Activated CD8-positive, alpha-beta memory T cell treated with anti-CD3 and anti-CD28 coated beads for 48 hours (primary cell): Measurements from ENCODE around the gene OCEL1.
A peak's percentile ranks its signal among the peaks of the same experiment; 100 is the strongest.
"Not testable (repeated sequence)": the region's sequence is repeated elsewhere in the genome, so short reads cannot be mapped to it uniquely, and the experiment has no call there.

ENCODE experiments used
- DNase-seq, 3 experiments: peaks; one replicate each; pipeline ENCODE4 v3.0.0-alpha.2; 2020; ENCODE audit warnings: low read depth in 2 of 3, low spot score in 2 of 3

The OCEL1 gene, protein sequence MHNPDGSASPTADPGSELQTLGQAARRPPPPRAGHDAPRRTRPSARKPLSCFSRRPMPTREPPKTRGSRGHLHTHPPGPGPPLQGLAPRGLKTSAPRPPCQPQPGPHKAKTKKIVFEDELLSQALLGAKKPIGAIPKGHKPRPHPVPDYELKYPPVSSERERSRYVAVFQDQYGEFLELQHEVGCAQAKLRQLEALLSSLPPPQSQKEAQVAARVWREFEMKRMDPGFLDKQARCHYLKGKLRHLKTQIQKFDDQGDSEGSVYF

DNA sequence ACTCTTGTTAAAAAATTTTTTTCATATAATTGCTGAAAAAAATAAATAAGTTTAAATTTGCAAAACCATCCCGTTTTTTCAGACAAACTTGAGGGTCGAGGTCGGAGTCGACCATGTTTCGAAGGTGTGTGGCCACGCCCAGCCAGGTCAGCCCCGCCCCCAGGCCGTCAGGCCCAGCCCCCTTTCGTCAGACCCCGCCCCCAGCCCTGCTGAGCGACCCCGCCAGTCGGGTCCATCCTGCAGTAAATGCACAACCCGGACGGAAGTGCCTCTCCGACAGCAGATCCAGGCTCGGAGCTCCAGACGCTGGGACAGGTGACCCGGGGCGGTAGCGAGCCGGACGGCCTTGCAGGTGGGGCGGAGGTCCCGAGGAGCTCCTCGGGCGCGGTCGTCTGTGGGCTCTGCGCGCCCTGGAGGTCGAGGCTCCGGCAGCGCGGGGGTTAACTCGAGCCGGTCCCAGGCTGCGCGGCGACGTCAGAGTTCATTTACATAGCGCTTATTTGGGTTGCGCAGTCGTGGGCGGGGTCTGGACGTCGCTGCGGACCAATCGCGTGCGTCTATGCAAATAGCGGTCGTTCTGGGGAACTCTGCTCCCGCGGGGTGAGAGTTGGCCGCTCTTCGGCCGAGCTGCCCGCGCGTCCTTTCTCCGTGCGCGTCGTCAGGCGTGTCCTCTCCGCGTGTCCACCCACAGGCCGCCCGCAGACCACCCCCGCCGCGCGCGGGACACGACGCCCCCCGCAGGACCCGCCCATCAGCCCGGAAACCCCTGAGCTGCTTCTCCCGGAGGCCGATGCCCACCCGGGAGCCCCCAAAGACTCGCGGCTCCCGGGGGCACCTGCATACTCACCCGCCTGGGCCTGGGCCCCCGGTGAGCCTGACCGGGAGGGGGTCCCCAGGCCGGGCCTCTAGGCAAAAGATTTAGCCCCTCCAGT is at the start of gene OCEL1:
OCEL1 (plus strand) TSS at position 225 of the 932 bp plus-strand sequence; CDS start at position 247, 22 bp downstream.
- peak; percentile 89 to 92 (median 90) for DNase-seq

DNA sequence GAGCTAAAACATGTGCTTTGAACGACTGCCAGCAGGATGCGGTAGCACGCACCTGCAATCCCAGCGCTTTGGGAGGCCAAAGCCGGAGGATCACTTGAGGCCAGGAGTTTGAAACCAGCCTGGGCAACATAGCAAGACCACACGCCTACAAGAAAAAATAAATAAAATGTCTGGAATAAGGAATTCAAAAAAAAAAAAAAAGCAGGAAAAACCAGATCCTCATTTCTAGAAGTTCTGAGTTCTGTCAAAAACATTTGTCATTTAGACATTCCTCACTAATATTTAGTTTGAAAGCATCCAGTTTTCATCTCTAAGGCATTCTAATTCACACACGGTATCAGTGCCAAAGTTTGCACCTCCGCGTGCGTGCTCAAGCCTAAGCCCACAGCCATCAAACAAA is 47.7 kb upstream of the OCEL1 start:
- DNase-seq: no peak

DNA sequence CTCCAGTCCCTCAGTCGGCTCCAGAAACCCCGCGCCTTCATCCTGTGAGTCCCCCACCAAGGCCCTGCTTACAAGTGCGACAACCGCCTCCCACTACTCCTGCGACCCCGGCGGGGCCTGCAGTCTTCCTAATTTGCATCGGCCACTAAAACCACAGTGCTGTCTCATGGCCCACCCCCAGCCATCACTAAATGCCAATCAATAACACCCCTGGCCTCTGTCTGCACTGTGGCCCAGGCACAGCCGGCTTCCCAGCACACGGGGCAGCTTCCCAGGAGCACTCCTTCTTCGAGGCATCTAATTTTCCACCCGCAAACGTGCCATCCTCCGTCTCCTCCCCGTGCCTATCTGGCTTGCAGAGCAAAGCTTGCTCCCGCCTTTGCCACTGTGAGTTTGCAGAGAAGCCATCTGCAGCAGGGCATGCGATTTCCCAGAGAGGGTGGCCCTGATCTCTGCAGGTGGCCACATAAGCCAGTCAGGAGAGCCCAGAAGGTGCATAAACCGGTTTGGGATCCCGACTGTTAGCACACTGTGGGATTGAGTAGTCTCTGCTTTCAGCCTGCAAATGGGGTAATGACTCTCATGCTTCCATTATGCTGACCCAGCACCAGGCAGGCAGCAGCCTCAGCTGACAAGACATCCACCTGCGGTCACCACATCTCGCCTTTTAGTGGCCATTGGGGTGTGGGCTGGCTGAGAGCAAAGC is 44.9 kb upstream of the OCEL1 start:
- no peak for DNase-seq

DNA sequence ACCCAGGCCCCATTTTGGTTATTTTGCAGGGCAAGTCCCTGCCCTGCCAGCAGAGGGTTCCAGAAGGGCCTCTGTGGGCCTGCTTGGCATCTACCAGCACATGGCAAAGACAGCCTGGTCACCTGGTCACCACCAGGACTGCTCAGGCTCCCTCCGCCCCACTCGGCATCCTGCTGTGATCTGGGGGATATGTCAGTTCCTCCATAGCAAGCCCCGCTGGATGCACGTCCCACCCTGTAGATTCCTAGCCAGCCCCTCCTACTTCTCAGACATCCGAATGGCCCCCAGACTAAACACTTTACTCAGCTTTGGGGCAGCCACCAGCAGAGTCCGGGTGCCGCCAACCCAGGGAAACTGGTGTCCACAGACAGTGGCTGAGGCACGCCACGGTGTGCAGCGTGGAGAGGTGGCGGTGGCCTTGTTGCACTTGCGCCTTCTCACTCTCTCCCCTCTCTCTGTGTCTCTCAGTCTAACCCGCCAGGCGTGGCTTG is 42.7 kb upstream of the OCEL1 start:
- peak in 2 of 3 experiments; percentile 14 to 29 for DNase-seq

DNA sequence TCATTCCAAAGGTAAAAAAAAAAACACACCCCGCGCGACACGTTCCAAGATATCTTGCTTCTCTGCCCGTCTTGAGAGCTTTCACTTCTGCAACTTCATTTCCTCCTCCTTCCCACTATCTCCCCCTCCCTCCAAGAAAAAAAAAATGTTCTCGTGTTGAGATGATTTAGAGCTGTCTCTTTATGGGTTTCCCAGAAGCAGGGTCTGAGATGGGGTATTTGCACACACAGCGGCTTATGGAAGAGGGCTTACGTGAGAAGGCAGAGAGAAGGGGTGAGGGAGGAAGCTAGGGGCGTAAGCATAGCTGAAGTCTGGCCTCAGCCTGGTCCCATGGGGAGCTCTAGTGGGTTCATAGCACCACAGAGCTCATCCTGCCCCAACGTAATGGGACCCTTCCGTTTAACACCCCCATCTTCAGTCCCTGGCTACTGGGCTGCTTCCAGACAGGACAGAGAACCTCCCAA is 42.1 kb upstream of the OCEL1 start:
- DNase-seq: no peak

DNA sequence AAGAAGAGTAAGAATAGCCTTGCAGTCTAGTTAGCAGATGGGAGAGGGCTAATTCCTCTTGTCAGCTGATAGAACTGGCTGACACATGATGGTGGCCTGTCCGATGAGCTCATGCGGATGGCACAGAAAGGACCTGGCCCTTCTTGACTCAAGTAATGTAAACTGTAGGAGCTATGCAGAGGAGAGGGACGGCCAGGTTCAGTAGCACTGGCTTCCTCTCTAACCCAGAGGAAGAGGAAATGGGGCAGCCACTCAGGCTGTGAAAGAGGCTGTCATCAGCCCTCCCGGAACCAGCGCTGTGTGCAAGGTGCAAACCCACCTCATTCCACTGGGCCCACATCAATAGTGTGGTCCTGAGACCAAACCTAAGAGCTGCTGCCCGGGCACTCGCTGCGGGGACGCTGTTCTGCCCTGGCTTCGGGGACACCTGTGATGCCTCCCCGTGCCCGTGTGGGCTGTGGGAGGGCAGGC is 41.6 kb upstream of the OCEL1 start:
- peak; percentile 16 to 23 (median 20) for DNase-seq

DNA sequence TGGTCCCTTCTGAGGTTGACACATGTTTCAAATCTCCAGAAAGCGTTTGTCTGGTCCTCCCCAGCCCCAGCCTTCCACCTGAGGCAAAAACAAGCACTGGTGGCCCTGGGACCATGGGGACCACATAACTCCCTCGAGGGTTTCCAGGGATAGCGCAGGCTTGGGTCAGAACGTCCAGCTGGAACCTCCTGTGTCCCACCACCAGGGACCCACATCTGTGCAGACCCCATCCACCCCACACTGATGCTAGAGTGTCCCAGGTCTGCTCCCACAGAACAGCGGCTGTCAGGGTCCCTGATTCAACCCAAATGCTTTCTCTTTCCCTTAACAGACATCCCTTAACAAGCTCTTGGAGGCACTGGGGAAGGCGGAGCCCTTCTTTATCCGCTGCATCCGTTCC is 40.4 kb upstream of the OCEL1 start:
- DNase-seq: no peak

DNA sequence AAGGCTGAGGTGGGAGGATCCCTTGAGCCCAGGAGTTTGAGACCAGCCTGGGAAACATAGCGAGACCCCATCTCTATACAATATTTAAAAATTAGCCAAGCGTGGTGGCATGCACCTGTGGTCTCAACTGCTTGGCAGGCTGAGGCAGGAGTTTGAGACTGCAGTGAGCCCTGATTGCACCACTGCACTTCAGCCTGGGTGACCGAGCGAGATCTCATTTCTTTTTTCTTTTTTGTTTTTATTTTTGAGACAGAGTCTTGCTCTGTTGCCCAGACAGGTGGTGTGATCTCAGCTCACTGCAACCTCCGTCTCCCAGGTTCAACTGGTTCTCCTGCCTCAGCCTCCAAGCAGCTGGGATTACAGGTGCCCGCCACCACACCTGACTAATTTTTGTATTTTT is 34.3 kb upstream of the OCEL1 start:
- DNase-seq: not testable (repeated sequence)

DNA sequence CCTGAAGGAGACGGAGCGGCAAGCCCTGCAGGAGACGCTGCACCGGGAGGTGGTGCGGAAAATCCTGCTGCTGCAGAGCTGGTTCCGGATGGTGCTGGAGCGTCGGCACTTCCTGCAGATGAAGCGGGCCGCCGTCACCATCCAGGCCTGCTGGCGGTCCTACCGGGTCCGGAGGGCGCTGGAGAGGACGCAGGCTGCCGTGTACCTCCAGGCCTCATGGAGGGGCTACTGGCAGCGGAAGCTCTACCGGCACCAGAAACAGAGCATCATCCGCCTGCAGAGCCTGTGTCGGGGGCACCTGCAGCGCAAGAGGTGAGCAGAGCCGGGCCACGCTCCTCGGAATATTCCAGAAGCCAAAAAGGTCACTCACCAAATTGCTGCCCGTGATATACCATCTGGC is 33.3 kb upstream of the OCEL1 start:
- no peak for DNase-seq

DNA sequence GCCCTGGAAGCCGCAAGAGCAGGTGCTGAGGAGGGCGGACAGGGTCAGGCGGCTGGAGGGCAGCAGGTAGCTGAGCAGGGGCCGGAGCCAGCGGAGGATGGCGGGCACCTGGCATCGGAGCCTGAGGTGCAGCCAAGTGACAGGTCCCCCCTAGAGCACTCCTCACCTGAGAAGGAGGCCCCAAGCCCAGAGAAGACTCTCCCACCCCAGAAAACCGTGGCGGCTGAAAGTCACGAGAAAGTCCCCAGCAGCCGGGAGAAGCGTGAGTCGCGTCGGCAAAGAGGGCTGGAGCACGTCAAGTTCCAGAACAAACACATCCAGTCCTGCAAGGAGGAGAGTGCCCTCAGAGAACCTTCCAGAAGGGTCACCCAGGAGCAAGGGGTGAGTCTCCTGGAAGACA is 31.4 kb upstream of the OCEL1 start:
- no peak for DNase-seq

DNA sequence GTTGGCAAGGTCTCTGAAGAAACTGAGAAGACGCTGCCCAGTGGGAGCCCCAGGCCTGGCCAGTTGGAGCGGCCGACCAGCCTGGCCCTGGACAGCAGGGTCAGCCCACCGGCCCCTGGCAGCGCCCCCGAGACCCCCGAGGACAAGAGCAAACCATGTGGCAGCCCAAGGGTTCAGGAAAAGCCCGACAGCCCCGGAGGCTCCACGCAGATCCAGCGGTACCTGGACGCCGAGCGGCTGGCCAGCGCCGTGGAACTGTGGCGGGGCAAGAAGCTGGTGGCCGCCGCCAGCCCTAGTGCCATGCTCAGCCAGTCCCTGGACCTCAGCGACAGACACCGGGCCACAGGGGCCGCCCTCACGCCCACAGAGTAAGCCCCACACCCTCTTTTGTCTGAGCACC is 30.9 kb upstream of the OCEL1 start:
- DNase-seq: no peak

DNA sequence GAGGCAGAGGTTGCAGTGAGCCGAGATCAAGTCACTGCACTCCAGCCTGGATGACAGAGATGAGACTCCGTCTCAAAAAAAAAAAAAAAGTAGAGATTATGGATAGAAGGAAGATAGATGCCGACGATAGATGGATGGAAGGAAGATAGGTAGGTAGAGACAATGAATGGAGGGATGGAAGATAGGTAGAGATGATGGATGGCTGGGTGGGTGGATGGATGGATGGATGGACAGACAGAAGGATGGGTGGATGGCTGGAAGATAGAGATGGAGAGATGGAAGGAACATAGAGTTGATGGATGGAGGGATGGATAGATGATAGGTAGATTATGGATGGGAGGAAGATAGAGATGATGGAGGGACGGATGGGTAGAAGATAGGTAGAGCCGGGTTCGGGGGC is 29.4 kb upstream of the OCEL1 start:
- no peak for DNase-seq

DNA sequence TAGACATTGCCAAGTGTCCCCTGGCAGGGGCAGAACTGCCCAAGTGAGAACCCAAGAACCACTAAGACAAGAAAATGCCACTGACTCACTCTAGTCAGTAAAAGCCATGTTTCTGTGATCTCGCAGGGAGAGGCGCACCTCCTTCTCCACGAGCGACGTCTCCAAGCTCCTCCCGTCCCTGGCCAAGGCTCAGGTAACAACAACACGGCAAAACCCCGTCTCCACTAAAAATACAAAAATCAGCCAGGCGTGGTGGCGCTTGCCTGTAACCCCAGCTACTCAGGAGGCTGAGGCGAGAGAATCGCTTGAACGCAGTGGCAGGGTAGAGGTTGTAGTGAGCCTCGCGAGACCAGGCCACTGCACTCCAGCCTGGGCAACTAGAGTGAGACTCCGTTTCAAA is 28.4 kb upstream of the OCEL1 start:
- DNase-seq: no peak

DNA sequence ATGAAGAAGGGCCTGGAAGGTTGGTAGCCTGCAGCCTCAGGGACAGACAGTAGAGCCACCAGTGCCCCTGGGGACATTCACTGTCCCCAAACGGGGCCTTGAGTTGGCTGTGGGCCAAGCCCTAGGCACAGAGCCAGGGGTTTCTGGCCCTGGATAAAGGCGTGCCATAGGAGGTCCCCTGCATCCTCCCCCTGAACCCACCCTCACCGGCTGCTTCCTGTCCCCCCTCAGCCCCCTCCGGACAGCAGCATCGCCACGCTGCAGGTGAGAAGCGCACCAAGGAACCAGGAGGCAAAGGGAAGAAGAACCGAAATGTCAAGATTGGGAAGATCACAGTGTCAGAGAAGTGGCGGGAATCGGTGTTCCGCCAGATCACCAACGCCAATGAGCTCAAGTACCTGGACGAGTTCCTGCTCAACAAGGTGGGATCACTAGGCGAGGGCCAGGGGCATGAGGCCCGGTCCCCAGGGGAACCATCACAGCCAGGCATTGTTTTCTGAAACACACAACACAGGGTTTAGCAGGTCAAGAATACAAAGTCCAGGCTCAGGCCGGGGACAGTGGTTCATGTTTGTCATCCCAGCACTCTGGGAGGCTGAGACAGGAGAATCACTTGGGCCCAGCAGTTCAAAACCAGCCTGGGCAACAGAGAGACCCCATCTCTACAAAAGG is 25.5 kb upstream of the OCEL1 start:
- no peak for DNase-seq

DNA sequence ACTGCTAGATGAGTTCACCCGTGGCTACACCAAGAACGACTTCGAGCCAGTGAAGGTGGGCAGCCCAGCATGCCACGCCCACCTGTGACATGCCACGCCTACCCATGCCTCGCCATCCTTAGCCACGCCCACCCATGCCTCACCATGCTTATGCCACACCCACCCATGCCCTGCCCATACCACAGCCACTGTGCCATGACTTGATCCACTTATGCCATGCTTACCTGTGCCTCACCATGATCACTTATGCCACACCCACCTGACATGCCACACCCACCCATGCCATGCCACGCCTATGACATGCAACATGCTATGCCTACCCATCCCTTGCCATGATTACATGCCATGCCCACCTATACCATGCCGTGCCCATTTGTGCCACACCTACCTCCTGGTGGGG is 23.8 kb upstream of the OCEL1 start:
- DNase-seq: no peak

DNA sequence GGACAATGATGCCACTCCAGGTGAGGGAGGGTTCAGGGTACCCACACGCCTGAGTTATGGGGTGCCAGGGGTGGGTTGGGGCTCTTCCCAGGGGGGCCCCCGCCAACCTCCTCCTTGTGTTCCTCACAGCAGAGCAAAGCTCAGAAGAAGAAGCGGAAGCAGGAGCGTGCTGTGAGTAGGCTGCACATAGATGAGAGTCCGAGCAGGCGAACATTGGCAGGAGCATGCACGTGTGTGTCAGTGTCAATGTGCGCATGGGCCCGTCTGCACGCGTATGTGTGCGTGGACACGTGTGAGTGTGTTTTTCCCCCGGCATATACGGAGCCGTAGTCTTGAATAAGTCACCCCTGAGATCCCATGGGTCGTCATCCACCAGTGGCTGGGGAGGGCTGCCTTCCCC is 23.3 kb upstream of the OCEL1 start:
- DNase-seq: no peak

DNA sequence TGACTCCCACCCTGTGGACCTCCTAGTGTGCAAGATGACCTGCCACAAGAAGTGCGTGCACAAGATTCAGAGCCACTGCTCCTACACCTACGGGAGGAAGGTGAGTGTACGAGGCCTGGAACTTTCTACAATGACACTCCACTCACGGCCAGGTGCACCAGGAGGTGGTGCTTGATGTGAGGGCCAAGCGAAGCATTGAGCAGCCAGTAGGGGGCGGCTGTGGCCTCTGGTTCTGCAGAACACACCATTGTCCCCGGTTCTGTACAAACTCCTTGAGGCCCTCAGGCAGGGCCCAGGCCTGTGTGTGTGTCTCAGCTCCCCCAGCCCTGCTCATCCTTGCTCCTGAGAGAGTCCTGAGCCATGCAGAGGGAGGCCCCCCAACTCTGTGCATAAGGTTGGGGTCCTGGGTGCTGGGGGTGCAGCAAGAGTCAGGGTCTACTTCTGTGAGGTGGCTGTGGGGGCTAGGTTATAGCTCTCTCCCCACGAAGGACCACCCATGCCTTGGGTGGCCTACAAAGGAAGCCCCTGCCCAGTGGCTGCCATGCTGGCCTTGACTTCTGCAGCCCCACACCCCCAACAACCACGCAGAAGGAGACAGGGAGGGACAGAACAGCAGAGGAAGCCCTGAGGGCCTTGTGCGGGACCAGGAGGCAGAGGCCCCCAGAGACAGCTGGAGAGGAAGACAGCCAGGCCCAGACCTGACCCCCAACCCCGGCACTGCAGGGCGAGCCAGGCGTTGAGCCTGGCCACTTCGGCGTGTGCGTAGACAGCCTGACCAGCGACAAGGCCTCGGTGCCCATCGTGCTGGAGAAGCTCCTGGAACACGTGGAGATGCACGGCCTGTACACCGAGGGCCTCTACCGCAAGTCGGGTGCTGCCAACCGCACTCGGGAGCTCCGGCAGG is 20.5 kb upstream of the OCEL1 start:
- no peak for DNase-seq

DNA sequence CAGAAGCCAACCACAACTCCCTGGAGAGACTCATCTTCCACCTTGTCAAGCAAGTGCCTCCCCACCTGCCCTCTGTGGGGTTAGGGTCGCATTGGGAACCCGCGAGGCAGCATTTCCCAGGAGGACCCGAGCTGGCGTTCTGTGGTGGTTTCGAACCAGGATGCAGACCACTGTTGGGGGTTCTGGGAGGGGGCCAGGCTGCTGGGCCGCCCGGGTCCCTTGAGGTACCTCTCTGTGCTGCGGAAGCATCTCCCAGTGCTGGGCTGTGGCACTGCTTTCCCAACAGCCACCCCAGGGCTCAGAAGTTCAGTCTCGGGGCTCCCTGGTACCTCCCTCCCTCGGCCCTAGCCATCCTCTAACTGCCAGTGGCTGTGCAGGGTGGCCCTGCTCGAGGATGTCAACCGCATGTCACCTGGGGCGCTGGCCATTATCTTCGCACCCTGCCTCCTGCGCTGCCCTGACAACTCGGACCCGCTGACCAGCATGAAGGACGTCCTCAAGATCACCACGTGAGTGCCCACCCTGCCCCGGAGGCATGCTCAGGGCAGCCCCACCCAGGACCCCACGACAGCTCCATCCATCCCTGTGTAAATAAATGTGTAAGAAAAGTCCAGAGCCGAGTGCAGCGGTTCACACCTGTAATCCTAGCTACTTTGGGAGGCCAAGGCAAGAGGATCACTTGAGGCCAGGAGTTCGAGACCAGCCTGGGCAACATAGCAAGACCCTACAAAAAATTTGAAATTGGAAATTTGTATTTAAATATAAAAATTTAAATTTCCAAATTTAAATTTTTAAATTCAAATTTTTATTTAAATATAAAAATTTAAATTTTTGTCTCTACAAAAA is 19.1 kb upstream of the OCEL1 start:
- DNase-seq: no peak
